Measurements from ENCODE around the gene PRIMPOL.
"Not testable (repeated sequence)": the region's sequence is repeated elsewhere in the genome, so short reads cannot be mapped to it uniquely, and the experiment has no call there.

The PRIMPOL gene, protein sequence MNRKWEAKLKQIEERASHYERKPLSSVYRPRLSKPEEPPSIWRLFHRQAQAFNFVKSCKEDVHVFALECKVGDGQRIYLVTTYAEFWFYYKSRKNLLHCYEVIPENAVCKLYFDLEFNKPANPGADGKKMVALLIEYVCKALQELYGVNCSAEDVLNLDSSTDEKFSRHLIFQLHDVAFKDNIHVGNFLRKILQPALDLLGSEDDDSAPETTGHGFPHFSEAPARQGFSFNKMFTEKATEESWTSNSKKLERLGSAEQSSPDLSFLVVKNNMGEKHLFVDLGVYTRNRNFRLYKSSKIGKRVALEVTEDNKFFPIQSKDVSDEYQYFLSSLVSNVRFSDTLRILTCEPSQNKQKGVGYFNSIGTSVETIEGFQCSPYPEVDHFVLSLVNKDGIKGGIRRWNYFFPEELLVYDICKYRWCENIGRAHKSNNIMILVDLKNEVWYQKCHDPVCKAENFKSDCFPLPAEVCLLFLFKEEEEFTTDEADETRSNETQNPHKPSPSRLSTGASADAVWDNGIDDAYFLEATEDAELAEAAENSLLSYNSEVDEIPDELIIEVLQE

DNA sequence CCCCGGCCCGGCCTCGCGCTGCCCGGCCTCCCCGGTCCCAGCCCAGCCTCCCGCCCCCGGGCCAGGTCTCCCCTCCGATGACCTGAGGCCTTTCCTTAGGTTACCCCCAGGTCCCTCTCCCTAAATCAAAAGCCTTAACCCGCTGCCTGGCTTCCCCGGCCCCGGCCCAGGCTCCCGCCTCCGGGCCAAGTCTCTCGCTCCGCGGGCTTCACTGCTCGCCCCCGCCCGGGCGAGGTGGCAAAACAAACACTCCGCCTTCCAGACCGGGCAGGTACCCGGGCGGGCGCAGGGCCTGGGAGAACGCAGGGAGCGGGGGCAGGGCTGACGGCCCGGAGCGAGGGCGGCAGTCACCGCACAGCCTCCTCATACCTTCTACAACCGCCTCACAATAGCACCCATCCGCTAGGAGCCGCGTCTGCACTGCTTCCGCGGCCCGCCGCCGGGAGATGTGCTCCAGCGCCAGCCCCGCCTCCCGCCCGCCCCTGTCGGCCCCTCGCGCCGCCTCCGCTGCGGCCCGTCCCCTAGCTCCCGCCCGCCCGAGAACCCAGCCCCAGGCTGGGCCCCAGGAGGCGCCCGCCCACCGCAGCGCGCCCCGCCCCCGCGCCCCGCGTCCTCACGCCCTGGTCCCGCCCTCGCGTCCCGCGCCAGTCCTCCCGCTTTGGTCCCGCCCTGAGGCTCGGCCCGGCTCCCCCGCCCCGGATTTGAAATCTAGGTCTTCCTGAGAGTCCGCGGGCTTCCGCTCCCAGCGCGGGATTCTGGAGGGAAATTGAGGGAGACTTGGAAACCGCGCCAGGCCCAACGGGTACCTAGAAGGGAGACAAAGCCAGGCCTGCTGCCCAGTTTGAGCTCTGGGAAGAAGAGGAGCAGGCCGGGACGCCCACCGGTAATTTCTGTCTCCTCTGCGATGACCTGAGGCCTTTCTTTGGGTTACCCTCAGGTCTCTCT, at the start of gene PRIMPOL, which contains the start of gene CASP3:
TSS of gene PRIMPOL (plus strand) at position 713 of the 945 bp plus-strand sequence. CDS start 7,403 bp downstream, outside the sequence.
TSS of gene CASP3 (minus strand) at position 422 of the 945 bp plus-strand sequence. CDS start 10,994 bp downstream, outside the sequence.
- DNase-seq, result peak; percentile 93

DNA sequence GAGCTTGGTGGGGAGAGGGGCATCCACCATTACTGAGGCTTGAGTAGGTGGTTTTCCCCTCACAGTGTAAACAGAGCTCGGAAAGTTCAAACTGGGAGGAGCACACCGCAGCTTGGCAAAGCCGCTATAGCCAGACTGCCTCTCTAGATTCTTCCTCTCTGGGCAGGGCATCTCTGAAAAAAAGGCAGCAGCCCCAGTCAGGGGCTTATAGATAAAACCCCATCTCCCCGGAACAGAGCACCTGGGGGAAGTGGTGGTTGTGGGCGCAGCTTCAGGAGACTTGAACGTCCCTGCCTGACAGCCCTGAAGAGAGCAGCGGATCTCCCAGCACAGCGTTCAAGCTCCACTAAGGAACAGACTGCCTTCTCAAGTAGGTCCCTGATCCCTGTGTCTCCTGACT, 48.6 kb upstream of the PRIMPOL start:
- not testable (repeated sequence) for DNase-seq

DNA sequence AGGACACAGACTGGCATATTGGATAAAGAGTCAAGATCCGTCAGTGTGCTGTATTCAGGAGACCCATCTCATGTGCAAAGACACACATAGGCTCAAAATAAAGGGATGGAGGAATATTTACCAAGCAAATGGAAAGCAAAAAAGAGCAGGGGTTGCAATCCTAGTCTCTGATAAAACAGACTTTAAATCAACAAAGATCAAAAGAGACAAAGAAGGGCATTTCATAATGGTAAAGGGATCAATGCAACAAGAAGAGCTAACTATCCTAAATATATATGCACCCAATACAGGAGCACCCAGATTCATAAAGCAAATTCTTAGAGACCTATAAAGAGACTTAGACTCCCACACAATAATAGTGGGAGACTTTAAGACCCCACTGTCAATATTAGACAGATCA, 46.7 kb upstream of the PRIMPOL start:
- DNase-seq, result not testable (repeated sequence)

DNA sequence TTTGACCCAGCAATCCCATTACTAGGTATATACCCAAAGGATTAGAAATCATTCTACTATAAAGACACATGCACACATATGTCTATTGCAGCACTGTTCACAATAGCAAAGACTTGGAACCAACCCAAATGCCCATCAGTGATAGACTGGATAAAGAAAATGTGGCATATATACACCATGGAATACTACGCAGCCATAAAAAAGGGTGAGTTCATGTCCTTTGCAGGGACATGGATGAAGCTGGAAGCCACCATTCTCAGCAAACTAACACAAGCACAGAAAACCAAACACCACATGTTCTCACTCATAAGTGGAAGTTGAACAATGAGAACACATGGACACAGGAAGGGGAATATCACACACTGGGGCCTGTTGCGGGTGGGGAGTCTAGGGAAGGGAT, 42.1 kb upstream of the PRIMPOL start:
- not testable (repeated sequence) for DNase-seq

DNA sequence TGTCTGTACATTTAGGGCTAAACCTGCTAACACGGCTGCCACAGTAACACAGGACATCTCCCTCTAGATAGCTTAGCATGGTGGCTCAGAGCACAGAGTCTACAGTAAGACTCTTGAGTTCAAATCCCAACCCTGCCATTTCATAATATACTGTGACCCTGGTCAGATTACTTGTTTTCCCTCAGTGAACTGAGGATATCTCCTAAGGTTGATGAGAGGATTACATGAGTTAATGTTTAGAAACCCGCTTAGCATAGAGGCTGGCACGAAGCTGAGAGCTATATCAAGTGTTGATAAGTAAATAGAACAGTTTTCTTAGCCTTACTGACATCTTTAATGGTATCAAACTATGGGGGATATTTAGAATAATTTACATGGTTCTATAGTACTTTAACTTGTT, 37.5 kb upstream of the PRIMPOL start:
- no peak for DNase-seq

DNA sequence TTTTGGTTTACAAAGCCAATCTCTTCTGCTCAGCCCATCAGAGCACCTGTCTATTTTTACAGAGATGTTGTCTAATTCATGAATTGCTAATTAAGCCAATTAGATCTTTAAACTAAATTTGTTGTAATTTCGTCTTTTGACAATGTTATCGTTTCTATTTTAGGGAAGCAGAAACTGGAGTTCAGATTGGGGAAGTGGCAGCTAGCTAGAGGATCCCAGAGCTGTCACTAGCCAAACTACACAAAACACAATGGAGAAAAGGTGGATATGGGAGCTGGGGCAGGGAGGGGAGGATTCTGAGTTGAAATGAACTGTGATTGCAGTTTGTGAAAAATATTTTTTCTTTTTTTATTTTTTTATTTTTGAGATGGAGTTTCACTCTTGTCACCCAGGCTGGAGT, 36.1 kb upstream of the PRIMPOL start:
- no peak for DNase-seq

DNA sequence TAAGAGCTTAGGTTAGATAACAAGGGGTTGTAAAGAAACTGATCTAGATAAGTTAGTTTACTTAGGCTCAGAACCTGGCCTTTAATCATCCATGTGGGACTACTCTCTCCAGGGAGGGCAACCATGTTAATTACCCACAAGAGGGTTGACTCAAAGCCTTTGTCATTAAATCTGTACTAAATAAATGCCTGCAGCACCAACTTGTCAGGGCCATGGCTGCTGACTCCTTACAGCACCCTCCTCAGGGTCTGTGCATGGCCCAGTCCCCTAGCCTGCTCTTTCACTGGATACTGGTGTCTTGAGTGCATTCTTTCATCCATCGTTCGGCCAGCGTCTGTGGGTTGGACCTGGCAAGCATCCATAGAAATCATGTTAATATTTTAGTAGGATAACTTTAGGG, 35.0 kb upstream of the PRIMPOL start:
- DNase-seq, result no peak

DNA sequence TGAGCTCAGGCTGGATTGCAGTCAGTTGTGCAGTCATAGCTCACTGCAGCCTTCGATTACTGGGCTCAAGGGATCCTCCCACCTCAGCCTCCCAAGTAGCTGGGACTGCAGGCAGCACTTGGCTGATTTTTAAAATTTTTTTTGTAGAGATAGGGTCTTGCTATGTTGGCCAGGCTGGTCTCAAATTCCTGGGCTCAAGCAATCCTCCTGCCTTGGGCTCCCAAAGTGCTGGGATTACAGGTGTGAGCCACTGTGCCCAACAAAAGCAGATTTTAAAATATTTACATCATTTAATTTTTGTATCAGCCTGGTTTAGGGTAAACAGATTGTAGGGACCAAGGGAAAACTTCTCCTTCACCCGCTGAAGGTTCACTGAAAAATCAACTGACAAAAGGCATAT, 33.4 kb upstream of the PRIMPOL start:
- not testable (repeated sequence) for DNase-seq

DNA sequence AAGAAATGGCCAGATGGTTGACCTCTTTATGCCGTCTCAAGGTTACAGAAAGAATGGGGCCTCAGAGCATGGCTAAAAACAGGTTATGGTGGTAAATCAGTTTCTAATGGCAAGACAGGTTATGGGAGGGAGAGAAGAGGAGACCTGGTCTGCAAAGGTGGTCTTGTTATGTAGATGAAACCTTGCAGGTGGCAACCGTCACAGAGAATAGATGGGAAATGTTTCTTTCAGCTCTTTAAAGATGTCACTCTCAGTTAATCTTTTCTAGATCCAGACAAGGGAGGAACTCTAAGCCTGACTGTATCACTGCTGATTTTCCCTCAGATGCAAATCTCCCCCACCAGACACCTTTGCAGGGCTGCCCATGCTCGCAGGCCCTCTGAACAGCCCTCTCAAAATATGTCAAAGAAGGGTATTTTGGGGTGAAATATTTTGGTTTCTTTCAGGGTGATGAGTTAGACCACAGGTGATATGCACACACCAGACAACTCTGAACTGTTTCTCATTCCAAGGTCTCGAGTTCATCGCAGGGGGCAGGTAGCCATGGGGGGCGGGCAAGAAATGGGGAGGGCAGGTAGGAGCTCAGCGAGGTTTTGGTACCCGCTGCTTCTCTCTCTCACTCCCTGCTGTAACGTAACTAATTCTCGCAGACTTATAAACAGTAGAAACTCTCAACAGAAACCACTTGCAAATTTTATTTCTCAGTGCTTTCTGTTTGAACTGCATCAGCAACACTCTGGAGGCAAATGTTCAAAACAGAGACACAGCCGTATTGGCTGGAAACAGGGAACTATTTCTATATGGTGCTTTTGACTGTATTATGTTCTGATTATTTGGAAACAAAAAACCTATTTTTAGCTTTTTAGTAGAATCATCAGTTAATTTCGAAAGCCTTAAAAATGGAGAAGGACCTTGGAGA, 32.6 kb upstream of the PRIMPOL start:
- no peak for DNase-seq

DNA sequence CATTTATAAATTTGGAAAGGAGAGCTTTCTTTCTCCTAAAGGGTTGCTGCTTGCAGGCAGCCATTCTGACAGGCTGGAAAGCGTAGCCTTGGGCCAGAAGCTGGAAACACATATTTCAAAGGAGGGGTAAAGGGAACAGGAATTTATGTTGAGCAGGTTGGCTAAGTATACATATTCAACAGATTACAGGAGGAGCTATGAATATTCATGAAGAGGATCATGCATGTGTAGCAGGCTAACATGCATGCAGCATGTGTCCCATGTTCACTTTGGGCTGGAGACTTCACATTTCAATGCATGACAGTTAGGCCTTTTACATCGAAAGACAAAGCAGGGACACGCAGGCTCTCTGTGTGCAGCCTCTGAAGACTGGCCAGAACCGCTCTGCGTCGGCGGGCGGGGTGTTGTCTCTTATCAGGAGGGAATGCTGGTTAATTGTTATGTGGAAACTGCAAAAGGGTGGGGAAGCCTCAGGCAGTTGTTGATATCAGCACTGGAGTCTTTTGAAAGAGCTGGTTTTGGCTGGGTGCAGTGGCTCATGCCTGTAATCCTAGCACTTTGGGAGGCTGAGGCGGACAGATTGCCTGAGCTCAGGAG, 31.8 kb upstream of the PRIMPOL start:
- no peak for DNase-seq

DNA sequence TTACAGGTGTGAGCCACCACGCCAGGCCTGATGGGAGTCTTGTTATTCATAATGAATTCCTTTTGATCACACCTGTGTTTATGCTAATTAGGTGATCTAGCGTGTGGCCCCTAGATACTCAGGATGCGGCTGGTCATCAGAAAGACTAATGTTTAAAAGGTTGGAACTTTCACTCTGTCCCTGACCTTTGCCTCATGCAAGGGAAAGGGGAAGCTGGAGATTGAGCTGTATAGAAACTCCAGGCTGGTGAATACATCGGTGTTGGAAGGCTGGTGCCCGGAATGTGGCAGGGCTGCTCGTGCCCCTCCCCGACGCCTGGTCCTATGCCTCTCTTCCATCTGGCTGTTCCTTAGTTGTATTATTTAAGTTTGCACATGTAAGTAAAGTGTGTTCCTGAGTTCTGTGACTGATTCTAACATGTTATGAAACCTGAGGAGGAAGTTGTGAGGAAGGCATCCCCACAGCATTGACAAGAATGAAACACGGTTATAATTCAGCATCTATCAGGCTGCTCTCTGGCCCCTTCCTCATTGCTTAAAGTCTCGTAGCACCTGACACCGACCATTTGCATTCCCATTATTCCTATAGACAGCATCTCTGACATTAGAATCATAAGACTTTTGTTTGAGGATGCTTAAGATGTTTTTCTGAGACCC, 29.2 kb upstream of the PRIMPOL start:
- DNase-seq, result no peak

DNA sequence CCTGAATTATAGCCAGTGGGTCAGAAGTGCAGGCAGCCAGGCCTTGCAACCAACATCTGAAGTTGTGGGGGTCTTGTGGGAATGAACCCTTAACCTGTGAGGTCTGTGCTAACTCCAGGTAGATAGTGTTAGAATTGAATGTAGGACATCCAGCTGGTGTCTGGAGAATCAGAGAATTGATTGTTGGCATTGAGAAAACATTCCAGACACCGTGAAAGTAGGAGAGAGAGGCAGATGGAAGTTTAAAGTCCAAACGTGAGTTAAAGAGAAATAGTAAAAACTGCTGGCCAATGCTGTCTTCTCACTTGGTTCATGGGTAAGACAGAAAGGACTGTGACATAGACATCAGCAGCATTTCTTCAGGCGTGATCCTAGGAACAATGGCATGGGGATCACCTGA, 28.0 kb upstream of the PRIMPOL start:
- DNase-seq, result no peak

DNA sequence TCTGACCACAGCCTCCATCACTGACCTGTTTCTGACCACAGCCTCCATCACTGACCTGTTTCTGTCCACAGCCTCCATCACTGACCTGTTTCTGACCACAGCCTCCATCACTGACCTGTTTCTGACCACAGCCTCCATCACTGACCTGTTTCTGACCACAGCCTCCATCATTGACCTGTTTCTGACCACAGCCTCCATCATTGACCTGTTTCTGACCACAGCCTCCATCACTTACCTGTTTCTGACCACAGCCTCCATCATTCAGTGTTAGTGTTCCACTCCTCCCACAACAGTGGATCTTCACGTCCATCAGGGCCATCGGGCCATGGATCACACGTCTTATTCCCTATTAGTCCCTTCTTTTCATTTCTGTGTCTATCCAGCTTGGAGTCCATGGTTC, 25.0 kb upstream of the PRIMPOL start:
- not testable (repeated sequence) for DNase-seq

DNA sequence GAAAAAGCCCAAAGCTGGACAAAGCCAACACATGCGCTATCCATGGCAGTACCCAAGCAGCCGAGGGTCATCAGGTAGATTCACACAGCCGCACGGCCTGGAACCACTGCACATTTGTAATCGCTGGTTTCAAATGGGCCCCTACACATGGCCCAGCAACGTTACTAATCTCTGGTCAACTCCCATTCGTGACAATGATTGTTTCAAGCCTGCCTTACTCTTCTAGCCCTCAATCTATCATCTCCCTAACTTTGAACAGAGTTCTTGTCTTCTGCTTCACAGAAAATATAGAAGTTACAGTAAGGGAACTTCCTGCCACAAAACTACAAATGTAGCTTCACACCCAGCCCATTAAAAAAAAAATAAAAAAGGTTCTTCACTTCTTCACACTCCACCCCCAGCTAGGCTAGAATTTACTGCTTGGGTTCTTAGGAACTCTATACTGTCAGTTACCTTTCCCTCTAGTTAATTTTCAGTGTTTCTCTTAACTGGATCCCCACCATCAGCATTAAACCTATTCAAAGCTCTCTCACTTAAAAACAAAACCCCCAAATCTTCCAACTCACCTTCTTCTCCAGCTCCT, 24.5 kb upstream of the PRIMPOL start:
- no peak for DNase-seq

DNA sequence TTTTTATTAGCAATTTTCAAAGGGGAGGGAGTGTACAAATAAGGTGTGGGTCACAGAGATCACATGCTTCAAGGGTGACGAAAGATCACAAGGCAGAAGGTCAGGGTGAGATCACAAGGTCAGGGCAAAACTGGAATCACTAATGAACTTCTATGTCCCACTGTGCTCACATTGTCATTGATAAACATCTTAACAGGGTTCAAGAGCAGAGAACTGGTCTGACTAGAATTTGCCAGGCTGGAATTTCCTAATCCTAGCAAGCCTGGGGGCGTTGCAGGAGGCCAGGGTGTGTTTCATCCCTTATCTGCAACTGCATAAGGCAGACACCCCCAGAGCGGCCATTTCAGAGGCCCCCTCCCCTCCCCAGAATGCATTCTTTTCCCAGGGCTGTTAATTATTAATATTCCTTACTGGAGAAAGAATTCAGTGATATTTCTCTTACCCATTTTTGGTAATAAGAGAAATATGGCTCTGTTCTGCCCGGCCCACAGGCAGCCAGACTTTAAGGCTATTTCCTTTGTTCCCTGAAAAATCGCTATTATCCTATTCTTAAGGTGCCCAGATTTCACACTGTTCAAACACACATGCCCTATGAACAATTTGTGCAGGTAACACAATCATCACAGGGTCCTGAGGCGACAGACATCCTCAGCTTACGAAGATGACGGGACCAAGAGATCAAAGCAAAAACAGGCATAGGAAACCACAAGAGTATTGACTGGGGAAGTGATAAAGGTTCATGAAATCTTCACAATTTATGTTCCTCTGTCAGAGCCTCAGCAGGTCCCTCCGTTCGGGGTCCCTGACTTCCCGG, 23.5 kb upstream of the PRIMPOL start:
- not testable (repeated sequence) for DNase-seq

DNA sequence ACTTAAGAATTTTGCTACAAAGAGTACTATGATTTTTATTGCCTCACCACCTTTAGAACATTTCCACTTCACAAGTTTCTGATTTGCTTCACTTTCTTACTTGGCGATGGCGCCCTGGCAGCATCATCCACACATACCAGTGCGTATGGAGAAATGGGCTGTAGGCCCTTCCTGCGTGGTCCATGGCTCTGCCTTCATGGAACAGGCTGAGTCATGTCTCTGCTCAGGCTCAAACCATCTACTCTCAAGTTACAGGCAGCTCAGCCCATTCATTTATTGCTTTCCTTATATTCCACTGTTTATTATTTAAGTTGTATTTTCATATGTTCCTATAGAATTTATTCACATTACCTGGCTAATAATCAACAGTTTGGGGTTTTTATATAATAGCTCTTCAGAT, 21.4 kb upstream of the PRIMPOL start:
- DNase-seq, result no peak

DNA sequence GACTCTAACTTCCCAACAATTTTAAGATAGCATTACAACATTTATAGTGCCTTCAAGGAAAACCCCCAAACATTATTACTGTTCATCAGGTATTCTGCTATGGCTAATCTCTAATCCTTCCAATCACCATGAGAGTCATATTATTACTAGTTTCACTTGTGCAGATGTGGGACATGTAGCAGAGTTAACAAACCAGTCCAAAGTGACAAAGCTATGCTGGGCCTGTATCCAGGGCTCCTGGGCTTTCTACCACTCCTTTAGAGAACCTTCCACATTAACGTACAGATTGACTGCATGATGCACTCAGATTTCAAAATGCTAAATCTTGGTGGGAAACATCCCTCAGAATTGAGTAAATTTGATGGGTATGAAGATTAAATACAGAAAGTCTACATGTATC, 16.7 kb upstream of the PRIMPOL start:
- no peak for DNase-seq

DNA sequence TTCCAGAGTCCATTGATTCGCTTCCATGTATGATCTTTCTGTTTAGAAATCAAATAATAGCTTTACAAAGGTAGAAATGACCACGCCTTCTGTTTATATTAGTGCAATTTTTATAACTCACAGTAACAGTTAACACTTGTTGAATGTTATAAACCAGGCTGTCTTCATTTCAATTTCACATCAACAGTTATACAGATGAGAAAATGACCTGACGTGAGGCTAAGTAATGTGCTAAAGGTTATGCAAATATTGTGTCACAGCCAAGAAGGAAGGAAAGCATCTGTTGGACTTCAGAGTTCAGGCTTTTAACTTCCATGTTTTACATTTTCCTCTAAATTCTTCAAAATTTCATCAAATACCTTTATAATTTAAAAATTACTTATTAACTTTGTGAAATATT, 14.2 kb upstream of the PRIMPOL start:
- no peak for DNase-seq

DNA sequence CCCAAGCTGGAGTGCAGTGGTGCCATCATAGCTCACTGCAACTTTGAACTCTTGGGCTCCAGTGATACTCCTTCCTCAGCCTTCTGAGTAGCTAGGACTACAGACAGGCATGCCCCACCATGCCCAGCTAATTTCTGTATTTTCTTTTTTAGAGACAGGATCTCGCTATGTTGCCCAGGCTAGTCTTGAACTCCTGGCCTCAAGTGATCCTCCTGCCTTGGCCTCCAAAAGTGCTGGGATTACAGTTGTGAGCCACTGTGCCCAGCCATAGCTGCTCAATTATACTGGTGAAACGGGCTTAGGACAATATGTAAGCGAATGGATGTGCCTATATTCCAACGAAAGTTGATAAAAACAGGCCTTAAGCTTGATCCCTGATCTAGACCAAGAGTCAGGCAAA, 13.4 kb upstream of the PRIMPOL start:
- no peak for DNase-seq

DNA sequence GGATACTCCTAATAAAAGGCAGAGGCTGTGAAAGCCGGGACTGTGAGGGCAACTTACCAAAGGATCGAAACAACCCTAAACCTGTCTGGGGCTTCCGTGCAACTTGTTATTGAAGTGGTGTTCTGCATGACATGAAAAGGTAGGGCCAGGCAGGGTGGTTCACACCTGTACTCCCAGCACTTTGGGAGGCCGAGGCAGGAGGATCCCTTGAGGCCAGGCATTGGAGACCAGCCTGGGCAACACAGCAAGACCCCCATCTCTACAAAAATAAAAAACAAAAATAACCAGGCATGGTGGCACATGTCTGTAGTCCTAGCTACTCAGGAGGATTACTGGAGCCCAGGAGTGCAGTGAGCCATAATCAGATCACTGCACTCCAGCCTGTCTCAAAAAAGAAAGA, 12.6 kb upstream of the PRIMPOL start:
- DNase-seq, result no peak
